ENCODE results near the gene GPN2. TPM values are rescaled to one million over a fixed set of nuclear protein-coding genes. Genes with fewer than 3 reads are reported as not detected.
A peak's percentile ranks its signal among the peaks of the same experiment; 100 is the strongest.

Gene GPN2
- total RNA-seq, 2 donors from 2014 or later: 4.7 to 7.2 TPM

DNA sequence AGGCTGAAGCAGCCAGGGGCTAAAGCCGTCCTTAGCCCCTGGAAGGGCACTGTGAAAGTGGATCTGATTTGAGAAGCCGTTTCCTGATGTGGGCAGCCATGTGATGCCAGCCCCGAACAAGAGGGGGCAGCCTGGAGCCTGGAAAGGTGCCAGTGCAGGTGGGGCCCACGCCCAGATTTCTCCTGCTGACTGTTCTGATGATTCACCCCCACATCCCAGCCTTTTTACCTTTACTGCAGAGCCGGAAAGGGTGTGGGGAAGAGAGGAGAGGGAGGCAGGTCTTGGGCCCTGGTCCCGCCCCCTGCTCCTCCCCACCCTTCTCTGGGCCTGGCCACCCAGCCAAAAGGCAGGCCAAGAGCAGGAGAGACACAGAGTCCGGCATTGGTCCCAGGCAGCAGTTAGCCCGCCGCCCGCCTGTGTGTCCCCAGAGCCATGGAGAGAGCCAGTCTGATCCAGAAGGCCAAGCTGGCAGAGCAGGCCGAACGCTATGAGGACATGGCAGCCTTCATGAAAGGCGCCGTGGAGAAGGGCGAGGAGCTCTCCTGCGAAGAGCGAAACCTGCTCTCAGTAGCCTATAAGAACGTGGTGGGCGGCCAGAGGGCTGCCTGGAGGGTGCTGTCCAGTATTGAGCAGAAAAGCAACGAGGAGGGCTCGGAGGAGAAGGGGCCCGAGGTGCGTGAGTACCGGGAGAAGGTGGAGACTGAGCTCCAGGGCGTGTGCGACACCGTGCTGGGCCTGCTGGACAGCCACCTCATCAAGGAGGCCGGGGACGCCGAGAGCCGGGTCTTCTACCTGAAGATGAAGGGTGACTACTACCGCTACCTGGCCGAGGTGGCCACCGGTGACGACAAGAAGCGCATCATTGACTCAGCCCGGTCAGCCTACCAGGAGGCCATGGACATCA is 27.1 kb downstream of the GPN2 start, which contains the start of gene SFN:
TSS of gene SFN (plus strand) at position 369 of the 904 bp plus-strand sequence. CDS start at position 433, 64 bp downstream.
- TF ChIP-seq, protein P1, sequence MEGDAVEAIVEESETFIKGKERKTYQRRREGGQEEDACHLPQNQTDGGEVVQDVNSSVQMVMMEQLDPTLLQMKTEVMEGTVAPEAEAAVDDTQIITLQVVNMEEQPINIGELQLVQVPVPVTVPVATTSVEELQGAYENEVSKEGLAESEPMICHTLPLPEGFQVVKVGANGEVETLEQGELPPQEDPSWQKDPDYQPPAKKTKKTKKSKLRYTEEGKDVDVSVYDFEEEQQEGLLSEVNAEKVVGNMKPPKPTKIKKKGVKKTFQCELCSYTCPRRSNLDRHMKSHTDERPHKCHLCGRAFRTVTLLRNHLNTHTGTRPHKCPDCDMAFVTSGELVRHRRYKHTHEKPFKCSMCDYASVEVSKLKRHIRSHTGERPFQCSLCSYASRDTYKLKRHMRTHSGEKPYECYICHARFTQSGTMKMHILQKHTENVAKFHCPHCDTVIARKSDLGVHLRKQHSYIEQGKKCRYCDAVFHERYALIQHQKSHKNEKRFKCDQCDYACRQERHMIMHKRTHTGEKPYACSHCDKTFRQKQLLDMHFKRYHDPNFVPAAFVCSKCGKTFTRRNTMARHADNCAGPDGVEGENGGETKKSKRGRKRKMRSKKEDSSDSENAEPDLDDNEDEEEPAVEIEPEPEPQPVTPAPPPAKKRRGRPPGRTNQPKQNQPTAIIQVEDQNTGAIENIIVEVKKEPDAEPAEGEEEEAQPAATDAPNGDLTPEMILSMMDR (IDR thresholded peaks at IDR 0.05): no peak
- no peak for DNase-seq (ENCODE audit: low spot score)
- H3K27me3 ChIP-seq: no peaks in the 10 kb centered on the region
- H3K27ac ChIP-seq: peak within 1 kb of the TSS in 1 of 2 donors; percentile 100
- peak within 1 kb of the TSS; percentile 50 to 65 for H3K4me3 ChIP-seq
- no peaks in the 10 kb centered on the region for H3K9me3 ChIP-seq
- peaks cover 0 to 19% of the 10 kb centered on the region in 2 donors for H3K4me1 ChIP-seq
- H3K36me3 ChIP-seq: no peaks in the 10 kb centered on the region

DNA sequence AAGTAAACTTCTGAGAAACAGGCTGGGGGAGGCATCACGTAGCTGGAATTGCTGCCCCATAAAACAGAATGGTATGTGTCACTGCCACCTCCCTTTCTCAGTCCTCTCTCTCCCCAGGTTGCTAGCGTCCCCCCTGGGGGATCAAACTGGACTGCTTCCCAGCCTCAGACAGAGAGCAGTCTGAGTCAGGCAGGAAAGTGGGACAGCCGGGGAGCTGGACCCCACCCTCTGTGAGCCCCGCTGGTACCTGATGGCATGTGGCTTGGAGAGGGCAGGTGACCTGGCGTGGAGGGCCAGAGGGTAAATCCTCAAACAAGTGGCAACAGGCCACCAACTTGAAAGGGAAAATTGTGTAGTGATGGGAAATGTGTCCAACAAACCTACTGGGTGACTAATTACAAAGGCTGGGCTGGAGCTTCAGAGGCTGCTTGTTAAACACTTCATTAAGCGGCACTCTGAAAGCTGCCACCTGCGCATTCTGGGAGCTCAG is 28.1 kb downstream of the GPN2 start:
- Histone ChIP-seq H3K9me3 (no peaks in the 10 kb centered on the region), H3K4me1 (peaks cover 0 to 19% of the 10 kb centered on the region in 2 donors), H3K27ac (no peak overlapping the region), H3K4me3 (no peak overlapping the region), H3K36me3 (no peaks in the 10 kb centered on the region), H3K27me3 (no peaks in the 10 kb centered on the region)
- TF ChIP-seq, protein P1 (IDR thresholded peaks at IDR 0.05): no peak
- no peak for DNase-seq (ENCODE audit: low spot score)

DNA sequence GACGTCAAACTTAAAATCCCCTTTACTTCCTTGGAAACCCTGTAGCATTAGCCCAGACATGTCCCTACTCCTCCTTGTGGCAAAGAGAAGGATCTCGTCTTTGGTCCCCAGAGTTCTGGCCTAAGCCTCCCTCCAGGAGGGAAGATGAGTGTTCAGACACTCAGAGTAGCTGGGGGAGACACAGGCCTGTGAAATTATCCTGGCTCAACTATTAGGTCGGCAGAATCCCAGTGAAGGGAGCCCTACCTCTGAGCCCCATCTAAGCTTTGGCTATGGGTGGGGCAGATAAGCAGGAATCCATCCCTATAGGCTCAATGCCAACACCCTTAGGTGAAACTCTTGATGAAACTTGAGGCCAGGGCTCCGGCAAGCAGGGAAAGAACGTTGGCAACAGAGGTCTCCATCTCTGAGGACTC is 28.8 kb downstream of the GPN2 start:
- H3K27me3 ChIP-seq: no peaks in the 10 kb centered on the region
- DNase-seq (ENCODE audit: low spot score): no peak
- H3K36me3 ChIP-seq: no peaks in the 10 kb centered on the region
- peaks cover 0 to 19% of the 10 kb centered on the region in 2 donors for H3K4me1 ChIP-seq
- no peak overlapping the region for H3K27ac ChIP-seq
- no peak overlapping the region for H3K4me3 ChIP-seq
- TF ChIP-seq, protein P1 (IDR thresholded peaks at IDR 0.05): no peak
- no peaks in the 10 kb centered on the region for H3K9me3 ChIP-seq

DNA sequence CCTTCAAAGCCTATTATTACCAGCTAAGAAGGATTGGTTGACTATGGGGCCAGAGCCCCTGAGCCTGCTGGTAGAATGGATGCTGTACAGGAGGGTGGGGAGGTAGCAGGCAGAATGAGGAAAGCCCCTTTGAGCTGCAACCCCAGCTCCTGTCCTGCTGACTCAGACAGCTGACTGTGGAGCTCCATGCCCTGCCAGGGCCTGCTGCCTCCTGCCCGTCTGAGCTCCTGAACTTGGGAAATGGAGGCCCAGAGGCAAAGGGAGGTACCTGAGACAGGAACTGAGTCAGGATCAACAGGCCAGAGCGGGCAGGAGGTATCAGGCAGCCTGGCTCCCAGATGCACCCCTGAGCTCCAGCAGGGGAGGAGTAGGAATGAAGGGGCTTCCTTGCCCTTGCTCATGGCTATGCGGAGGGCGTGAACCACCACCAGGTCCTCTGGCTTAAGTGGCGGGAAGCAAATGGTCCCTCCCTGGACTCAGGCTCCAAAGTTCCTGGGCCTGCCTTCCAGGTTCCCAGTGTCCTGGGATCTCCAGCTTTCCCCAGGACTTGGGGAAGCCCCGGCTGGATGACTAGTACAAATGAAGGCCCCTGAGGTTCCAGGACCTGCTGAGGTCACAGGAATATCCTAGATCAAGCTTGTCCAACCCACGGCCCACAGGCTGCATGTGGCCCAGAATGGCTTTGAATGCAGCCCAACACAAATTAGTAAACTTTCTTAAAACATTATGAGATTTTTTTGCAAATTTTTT is 31.0 kb downstream of the GPN2 start:
- H3K27me3 ChIP-seq: no peaks in the 10 kb centered on the region

DNA sequence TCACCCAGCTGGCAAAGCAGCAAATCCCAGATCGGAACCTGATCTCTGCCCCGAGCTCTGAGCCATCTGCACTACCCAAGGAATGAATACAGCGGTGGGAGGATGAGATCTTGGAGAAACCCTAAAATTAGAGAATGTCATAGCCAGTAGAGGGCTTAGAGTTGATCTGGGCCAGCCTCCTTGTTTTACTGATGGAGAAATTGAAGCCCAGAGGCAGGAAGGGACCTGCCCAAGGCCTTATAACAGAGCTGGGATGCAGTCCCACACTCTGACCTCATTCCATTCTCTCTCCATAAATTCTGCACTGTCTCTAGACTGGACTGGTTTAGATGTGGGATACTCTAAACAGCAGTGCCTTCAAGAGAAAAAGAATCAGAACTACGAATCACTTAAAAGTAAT is 31.9 kb downstream of the GPN2 start:
- no peak for DNase-seq (ENCODE audit: low spot score)
- Histone ChIP-seq H3K27me3 (no peaks in the 10 kb centered on the region), H3K9me3 (no peaks in the 10 kb centered on the region), H3K36me3 (peaks cover 26% of the 10 kb centered on the region), H3K4me3 (no peak overlapping the region), H3K4me1 (no peaks in the 10 kb centered on the region), H3K27ac (no peak overlapping the region)
- TF ChIP-seq, protein P1 (IDR thresholded peaks at IDR 0.05): no peak

More for the DNA sequence above, 31.0 kb downstream of the GPN2 start:
- H3K27ac ChIP-seq: no peak overlapping the region
- TF ChIP-seq, protein P1 (IDR thresholded peaks at IDR 0.05): no peak
- no peak overlapping the region for H3K4me3 ChIP-seq
- H3K4me1 ChIP-seq: peaks cover 0 to 6% of the 10 kb centered on the region in 2 donors
- H3K36me3 ChIP-seq: peaks cover 17% of the 10 kb centered on the region
- DNase-seq (ENCODE audit: low spot score): no peak
- H3K9me3 ChIP-seq: no peaks in the 10 kb centered on the region

Data from right atrium auricular region (tissue), 2 donors.